Measurements from ENCODE around the gene PIM3.
A peak's percentile ranks its signal among the peaks of the same experiment; 100 is the strongest.
"Not testable (repeated sequence)": the region's sequence is repeated elsewhere in the genome, so short reads cannot be mapped to it uniquely, and the experiment has no call there.

The PIM3 gene

GRCh38 chr22:49966774-49967705 lies 6.5 kb downstream of the PIM3 start:
- DNase-seq (ENCODE audit: low read depth in 2 of 2) = no peak

GRCh38 chr22:49967706-49968208 lies 7.2 kb downstream of the PIM3 start:
- DNase-seq (ENCODE audit: low read depth in 2 of 2) = no peak

GRCh38 chr22:49968313-49968830 lies 7.8 kb downstream of the PIM3 start:
- no peak for DNase-seq (ENCODE audit: low read depth in 2 of 2)

- no peak for DNase-seq (ENCODE audit: low read depth in 2 of 2)
These were observed 8.5 kb downstream of the PIM3 start for GRCh38 chr22:49968831-49969661.

- no peak for DNase-seq (ENCODE audit: low read depth in 2 of 2)
These were observed 9.4 kb downstream of the PIM3 start for GRCh38 chr22:49969751-49970527.

GRCh38 chr22:49970528-49971231 lies 10.1 kb downstream of the PIM3 start:
- DNase-seq (ENCODE audit: low read depth in 2 of 2) = peak; percentile 93 to 96

- peak; percentile 70 to 73 for DNase-seq (ENCODE audit: low read depth in 2 of 2)
These were observed 10.9 kb downstream of the PIM3 start for GRCh38 chr22:49971232-49972162.

- DNase-seq (ENCODE audit: low read depth in 2 of 2) = no peak
These were observed 11.8 kb downstream of the PIM3 start for GRCh38 chr22:49972163-49973017.

- no peak for DNase-seq (ENCODE audit: low read depth in 2 of 2)
These were observed 12.7 kb downstream of the PIM3 start for GRCh38 chr22:49973018-49973961.

- no peak for DNase-seq (ENCODE audit: low read depth in 2 of 2)
These were observed 15.2 kb downstream of the PIM3 start for GRCh38 chr22:49975543-49976389.

GRCh38 chr22:49976439-49977175 lies 16.0 kb downstream of the PIM3 start:
- peak in 1 of 2 donors; percentile 68 for DNase-seq (ENCODE audit: low read depth in 2 of 2)

GRCh38 chr22:49977578-49977977 lies 17.0 kb downstream of the PIM3 start:
- DNase-seq (ENCODE audit: low read depth in 2 of 2) = no peak

GRCh38 chr22:49979587-49980264 lies 19.2 kb downstream of the PIM3 start:
- no peak for DNase-seq (ENCODE audit: low read depth in 2 of 2)

- DNase-seq (ENCODE audit: low read depth in 2 of 2) = not testable (repeated sequence)
These were observed 21.2 kb downstream of the PIM3 start for GRCh38 chr22:49981799-49982198.

Data from stimulated activated CD8-positive, alpha-beta memory T cell treated with anti-CD3 and anti-CD28 coated beads, Interleukin-15, amount 100 ng/mL, for 4 hours (primary cell).